SU-DHL-6 (cell line): ENCODE measurements around the gene BTG4.

Experiments used
- CTCF ChIP-seq: fragments of 200-600 bp; sonication (generic); IDR thresholded peaks from one replicate; pipeline ENCODE4 v1.5.1; 2017; ENCODE audit warnings: antibody characterized with exemption, mild to moderate bottlenecking, low read length, moderate library complexity; ENCODE audit not compliant: insufficient read depth, poor library complexity, severe bottlenecking
- EZH2phosphoT487 ChIP-seq: fragments of 200-600 bp; sonication (generic), shearing (Covaris generic); conservative IDR thresholded peaks from 2 replicates; pipeline ENCODE4 v1.6.1; 2018; ENCODE audit warnings: mild to moderate bottlenecking, antibody characterized with exemption, low read length, moderate library complexity, mixed read lengths

DNA sequence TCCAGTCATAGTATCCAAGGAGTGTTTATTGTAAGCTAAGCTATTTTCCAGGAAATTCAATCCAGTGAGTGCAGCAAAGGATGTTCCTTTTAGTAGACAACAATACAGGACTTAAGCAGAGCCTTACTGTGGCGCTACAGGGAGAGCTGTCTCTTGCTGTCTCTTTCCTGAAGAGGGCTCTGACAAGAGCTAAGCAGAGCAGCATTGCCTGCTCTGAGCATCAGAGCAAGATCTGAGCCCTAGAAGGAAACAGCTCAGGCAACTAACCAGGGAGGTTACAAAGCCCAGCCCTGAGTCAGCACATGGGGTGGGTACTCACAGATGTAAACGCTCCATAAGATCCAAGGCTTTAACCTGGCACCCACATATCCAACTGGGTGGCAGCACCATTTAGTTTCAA lies 36.3 kb upstream of the BTG4 start:
- TF ChIP-seq CTCF = no peak
- TF ChIP-seq EZH2phosphoT487 = no peak
